ENCODE measurements around the gene PELI2. TPM values are rescaled to one million over a fixed set of nuclear protein-coding genes. Genes with fewer than 3 reads are reported as not detected.

PELI2 gene
- polyA plus RNA-seq, 12 donors, result 3.6 to 17.7 (median 5.0) TPM; not detected in 1

DNA sequence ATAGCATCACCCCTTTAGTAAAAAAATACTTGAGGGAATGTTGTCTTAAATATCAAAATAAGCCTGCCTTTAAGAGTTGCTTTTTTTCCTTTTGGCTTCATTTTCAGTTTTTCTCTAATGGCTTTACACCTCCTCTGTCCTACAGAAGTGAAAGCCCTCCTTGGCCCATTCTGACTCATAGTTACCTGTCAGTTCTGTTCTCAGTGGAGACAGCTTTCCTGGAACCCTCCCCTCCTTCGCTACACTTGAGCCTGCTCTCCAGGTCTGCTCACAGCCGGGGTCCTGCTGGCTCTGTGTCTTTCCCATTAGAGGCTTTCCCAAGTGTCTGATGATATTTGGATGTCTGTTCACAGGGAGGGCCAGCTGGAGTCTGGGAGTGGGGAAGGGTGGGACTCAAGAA is 84.0 kb downstream of the PELI2 start:
- no peak for DNase-seq

DNA sequence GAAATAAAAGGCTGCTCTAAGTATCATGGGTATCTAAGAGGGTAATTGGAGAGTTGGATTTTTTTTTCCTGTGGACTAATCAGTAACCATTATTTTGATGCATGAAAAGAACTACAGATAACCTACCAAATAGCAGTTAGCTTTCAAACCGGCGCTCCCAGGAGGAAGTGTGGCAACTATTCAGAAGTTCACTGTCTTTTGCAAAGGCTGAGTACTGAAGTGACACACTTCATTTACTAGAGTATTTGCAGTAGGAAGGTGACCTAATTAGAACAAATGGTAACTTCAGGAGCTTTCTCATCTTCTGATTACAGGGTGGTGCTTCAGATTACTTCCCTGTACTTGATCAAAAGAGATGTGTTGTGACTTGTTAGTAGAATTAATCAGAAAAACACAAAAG is 87.7 kb downstream of the PELI2 start:
- DNase-seq, result no peak

DNA sequence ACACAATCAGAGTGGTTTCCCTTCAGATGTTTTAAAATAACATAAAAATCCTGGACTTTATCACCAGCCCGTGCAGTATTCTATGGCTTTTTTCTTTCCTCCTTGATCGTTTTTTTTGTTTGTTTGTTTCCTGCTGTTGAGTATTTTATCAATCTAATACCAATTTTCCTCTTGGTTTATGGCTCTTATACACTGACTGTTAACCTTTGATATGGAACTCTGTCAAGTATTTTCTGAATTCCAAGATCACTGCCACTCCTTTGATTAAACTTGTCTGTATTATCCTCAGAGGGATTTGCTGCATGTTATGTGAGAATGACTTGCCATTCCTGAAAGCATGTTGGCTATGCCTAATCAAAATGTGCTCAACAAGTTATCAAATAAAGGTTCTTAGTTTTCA is 88.4 kb downstream of the PELI2 start:
- DNase-seq, result no peak

DNA sequence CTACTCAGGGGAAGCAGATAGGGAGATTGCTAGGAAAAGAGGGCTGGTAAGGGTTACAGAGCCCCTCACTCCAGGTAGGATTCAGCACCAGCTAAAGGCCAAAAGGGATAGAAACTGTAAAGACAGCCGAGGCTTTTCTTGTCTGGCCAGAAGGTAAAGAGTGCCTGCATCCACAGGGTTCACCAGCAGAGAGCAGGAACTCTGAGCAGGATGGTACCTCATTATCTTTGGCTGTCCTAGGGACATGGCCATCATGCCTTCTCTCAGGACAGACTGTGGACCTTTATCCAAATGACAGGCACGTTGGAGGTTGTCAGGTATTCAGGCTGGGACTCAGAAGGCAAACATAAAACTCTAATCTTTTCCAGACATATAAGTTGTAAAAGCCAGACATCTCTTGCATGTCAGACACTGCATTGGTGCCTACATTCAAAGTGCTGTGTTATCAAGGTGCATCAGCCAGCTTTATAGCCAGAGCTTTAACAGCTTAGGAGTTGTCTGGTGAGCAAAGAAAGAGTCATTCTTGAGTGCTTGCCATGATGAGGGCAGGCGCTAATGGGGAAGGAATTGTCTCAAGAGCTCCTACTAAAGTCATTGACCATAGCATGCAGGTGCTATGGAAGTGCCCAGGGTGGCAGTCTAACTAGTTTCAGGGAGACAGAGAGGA is 89.5 kb downstream of the PELI2 start:
- no peak for DNase-seq

DNA sequence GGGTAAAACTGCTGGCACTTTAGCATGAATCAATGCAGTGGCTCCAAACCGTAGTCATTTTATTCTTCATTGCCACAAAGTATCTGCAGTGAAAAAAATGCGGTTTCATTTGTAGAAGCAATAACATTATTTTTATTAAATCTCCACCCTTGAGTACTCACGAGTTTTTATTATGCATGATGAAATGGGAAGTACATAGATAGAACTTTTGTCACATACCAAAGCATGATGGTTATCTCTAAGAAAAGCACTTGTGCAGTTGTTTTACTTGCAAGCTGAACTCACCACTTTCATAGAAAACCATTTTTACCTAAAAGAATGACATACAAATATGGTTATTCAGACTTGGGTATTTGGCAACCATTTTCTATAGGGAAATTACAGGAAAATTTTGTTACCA is 90.3 kb downstream of the PELI2 start:
- DNase-seq, result no peak

DNA sequence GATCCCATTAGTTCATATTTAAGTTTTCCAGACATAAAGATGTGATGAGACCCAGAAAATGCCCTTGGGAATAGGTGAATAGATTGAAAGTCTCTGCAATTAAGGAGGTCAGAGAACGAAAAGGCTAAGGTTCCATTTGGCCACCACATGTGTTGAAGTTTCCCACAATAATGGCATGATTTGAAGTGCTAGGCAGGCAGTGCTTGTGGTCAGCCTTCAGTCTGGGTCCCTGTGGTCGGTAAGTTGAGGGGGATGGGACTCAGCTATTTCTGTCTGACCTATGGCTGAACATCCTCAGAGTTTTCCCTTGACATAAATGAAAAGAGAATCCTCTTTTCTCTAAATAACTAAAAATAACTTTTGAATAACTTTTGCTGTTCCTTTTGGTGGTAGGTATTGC is 92.4 kb downstream of the PELI2 start:
- DNase-seq, result no peak

DNA sequence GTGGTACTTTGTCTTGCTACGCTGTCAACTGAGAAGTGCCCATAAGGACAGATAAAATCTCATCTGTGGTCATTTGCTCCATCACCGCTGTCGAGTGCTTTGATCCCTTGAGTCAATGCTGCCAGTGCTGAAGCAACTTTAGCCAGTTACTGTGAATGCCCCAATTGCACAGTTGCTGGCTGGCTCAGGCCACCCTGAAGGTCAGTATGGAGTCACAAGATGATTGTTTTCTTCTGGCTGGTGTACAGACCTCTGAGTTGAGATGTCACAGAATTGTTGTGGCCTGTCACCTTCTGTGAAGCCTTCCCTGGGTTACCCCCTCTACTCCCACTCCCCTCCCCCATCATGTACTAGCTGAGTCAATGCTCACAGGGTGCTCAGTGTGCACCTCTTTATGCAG is 92.9 kb downstream of the PELI2 start:
- DNase-seq, result no peak

DNA sequence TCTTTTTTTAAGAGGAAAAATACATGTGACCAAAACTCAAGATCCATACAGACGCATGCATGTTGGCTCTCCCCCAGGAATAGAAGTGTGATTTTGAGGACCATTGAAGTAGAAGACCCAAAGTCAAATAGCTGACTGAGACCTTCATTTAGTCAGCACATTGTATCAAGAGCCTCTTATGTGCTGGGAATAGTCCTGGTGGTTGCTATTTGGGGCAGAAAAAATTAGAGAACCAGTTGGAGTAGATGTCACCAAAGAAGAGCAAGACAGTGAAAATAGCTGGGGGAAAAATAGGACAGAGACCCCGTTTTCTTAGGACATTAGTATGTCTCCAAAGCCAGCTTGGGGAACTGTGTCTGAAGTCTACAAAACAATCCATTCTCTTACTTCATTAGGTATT is 93.6 kb downstream of the PELI2 start:
- DNase-seq, result no peak

DNA sequence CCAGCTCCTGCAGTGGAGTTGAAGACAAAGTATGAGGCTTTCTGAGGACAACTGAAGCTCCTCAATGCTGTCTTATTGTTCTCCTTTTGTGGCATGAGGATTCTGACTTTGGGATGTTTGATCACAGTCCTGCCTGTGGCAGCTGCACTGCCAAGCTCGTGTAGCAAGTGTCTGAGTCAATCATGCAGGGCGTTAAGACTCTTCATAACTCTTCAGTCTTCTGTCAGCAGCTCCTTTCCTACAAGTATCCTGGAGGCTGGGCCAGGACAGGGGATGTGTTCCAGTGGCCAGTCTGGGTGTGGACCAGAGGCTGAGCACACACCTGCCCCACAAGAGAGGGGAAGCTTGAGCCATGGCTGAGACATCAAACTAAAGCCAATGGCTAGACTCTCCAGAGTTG is 94.3 kb downstream of the PELI2 start:
- no peak for DNase-seq

DNA sequence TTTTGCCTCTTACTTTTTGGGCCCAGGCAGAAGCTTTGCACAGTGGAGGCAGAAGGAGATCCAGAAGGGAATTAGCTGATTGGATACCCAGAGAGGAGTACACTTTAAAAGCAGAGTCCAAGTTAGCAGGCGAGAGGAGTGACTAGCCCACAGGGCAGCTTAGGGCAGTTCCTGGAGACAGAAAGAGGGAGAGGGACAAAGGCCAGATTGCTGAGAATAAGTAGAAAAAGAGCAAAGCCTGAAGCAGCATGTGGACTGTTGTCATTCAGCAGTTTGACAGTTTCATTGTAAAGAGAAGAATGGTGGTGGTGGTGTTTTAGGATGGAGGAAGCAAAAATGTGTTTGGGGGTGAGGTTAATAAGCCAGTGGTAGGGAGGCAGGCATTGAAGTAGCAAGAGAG is 95.1 kb downstream of the PELI2 start:
- DNase-seq, result no peak

DNA sequence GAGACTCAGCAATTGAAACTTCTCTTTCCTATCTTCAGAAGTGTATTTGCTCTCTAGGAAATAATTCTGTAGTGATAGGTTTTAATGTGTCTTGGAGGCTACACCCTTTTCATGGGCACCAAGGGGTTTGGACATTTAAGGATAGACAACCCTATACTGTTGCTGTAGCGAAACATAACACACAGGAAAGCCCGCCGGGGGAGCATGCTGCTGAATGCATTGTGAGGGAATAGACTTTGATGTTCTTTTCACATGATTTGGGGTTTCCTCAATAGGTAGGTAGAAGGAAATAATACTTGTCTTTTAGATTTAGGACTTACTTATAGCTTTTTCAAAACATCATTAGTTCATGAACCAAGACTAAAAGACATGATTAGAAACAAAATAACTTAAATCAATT is 97.0 kb downstream of the PELI2 start:
- DNase-seq, result no peak

DNA sequence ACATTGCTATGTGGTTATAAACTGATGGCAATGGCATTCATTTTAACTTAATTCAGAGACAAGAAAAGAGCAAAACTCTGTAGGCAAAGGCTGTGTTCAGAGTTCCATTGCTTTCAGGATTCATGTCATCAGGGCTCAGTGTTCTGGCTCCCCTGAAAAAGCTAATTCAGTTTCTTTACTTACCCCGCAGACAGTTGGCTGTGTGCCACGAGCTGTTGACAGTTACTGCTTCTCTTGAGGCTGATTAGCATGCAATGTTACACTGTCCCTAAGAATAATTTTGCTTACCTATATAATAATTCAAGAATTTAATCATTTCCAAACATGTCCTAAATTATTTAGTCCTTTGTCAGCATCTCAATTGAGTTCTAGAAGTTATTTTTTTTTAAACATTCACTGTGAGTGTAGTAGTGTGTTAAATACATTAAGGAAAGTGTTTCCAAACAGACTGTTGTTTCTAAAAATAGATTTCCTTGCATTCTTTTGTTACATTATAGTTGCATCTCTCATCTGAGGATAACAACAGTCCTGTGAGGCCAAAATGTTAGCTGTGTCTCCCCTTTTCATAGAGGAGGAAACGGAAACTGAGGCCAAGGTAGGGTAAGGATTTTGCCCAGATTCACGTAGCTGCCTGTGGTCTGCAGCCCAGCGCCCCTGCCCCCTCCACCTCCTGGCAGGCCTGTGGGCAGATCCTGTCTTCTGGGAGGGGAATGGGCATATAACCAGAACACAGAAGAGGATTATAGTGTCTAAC is 98.6 kb downstream of the PELI2 start:
- peak; percentile 55 for DNase-seq

DNA sequence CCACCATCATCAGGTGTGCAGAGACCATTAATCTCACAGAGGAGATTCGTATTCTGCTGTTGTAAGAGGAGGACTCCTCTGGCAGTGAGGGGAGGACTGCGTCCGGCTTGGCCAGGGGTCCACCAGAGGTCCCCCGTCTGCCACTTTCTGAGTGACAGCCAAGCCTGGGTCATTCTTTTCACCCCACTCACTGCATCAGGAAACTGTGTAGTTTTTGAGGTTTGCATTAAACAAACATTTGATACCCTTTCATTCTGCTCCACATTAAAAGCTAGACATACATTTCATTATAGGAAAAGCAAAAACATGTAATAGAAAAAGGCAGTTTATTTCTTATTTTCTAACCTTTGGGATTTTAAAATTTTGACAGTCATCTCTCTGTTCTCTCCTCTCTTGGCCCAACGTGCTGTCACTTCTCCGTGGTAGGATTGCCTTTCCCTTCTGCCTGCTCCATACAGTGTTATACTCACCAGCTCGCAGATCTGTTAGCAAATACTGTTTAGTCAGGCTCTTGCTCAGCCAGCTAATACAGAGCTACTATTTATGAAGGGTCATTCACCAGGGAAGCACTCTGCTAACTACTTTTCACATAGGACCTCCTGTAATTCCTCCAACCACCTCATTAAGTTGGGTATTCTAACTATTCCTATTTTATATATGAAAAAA is 99.3 kb downstream of the PELI2 start:
- no peak for DNase-seq

DNA sequence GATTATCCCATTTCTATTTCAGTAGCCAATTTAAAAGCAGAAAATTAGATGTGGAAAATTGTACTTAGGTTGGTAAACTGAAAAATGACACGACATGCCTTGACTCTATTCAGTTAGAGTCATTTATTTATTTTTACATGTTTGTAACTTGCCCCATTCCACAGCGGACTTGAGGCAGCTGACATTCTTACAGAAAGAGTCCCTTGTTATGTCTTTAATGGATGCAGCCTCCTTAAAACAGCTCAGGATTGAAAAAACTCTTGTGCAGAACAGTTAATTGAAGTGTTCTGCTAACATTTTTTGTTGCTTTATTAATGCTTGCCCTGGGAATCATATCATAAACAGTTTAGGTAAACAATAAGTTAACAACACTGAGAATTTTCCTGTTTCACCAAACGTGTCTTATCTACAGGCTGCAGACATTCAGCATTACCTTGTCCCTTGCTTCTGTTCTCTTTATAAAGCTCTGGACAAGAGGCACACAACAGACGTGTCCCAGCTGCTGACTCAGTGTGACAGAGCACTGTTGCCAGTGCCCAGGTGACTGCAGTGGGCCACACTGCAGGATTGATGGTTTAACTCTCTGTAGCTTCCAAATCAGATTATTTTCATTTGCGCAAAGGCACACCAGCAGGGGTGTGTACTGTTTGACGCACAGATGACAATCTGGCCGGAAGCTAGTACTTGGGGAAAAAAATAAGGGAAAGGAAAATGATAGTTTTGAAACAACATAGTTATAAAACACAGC is 101.6 kb downstream of the PELI2 start:
- DNase-seq, result no peak

DNA sequence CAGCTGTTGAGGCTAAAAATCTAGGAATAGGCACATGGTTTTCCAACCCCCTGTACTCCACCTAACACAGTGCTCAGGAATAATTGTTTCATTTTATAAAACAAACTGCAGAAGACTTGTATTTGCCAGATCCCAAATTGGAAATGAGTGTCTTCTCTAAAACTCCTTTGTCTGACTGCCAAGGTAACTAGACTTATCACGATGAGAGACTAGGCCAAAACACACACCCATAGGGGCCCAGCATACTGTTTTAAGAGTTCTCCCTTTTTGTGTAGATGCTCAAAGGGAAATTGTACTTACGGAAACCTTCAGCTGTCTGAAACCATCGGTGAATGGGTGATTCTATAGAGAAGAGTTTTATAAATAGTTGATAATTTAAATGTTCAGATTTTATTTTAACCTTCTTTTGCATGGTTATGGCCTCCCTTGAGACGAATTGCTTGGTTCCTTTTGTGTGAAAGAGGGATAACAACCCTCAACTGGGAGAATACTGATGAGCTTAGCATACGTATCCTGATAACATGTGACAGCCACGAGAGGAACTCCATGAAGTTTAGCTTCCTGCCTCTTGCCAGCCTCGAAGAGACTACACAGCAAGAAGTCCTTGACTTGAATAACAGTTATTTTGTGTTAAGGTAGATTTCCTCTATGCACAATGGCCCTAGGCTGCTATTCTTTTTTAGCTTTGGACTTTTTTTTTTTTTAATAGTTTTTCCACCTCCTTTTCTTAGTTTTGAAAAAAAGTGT is 103.3 kb downstream of the PELI2 start:
- no peak for DNase-seq

DNA sequence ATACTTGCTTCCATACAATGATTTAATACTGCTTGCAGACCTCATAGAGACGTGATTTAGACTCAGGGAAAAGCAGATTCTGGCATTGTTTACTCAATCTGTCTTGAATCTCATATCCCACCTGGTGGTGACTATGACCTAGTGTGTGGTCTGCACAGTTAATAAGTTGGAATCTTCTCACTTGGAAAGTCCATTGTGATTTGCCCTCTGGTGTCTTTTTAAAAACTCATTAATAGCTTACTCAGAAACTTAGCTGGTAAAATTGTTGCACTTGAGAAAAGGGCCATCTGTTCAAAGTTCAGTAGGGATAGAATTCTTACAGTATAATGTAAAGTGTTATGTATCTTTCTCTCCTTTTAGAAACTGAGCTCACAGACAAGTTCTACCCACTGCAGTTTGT is 106.0 kb downstream of the PELI2 start:
- no peak for DNase-seq

DNA sequence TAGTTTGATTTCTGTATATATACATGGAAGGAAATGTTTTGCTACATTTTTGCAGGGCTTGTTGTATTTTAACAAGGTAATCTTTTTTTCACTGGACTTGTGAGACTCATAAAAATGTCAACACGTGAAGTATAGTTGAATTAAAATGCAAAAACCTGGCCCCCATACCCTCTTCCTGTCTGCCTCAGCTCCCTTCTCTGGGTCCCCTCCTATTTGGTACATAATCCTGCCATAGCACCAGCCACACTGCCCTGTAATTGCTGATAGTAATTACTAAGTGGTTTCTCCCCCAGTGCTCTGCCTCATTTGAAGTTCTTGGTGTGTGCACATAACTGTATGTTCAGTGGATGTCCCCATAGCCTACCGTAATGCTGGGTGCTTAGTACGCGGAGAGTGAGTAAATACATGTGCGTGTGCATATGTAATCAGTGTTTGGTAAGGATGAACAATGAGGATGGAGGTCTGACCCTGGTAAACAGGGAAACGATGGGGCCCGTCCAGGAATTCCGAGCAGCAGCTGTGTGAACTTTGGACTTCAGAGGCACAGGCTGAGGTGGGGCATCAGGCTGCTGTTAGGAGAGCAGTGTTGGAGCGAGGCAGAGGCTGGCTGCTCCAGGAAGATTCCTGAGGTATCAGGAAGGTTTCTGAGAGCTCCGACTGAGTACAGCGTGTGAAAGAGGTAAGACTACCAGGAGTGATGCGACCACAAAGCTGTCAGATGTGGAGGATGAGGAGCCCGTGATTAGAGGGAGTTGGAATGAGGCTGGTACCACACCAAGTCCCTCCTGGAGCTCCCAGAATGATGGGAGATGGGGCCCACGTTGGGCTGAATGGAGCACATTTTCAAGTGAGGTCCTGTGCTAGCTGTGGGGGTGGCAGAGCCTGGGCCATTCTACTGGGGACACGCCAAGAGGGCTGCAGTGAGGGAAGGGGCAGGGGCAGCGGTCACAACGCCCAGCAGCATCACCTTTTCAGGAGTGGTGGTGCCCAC is 106.8 kb downstream of the PELI2 start:
- DNase-seq, result no peak

DNA sequence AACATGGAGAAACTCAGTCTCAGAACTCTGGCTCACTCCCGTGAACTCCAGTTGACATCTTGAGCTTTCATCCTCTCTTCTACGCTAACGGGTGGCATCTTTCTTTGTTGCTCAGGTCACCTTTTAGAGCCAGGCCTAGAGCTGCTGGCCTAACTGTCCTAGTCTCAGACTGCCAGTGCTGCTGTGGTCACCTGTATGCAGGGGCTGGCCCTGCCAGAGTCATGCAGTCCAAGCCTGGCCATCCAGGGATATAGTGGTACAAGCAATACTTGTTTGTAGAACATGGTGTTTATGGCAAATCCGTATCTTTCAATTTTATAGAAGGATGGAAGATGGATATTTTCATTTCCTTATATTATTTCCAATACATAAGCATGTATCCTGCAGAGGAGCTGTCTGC is 117.2 kb downstream of the PELI2 start:
- no peak for DNase-seq

DNA sequence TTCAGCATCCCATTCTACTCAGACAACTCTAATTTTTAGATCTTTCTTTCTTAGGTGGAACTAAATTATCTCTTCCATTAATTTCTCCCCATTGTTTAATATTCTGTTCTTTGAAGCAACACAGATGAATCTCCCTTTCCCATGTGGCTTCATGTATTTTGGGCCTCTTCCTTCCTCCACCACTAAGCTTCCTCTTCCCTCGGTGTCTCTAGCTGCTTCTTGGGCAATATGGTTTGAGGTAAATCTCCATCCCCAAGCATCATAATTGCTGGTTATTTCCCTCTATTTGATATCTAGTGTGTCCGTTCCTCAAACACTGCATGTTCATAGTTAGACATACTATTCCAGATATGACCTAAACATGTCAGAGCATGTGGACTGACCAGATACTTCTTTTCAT is 119.2 kb downstream of the PELI2 start:
- no peak for DNase-seq

DNA sequence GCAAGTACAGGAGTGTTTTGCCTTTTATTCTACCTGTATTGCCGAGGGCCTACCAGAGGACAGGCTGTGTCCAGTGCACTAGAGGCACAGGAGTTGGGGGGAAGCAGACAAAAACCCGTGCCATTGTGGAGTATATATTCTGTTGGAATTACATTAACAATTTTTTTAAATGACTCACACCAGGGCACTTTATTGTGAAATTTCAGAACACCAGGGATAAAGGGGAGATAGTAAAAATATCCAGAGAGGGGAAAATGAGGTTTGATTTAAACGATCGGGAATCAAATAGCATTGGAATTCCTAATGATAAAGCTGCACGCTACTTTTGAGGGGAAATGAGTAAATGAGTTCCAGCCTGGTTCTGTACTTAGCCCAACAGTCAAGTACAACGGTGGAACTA is 123.2 kb downstream of the PELI2 start:
- DNase-seq, result no peak

DNA sequence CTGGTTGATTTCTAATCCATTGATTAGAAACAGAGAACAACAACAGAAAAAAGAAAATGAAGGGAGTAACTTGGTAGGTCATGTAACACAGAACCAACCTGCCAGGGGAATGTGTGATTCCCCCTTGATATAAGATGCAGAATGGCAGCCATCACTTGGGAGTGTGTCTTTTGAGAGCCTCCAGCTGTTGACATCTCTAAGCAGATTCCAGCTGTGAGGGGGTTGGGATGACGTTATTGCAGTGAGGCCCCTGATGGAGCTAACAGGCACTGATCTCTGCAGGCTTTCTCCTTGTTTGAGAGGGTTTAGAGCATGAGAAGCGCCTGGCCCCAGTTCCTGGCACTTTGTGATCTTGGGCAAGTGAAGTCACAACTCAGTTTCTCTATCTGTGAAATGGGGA is 124.9 kb downstream of the PELI2 start:
- DNase-seq, result no peak
